OCI-LY3 (cell line): ENCODE data around the gene ZMIZ1.

Source experiments
- H2AFZ ChIP-seq: fragments of 200-600, 300-600 bp; shearing (Covaris generic); 2 replicates; pipeline ENCODE4 v1.6.0; 2014; ENCODE audit warnings: antibody characterized with exemption, low read depth, low read length
- H3K27ac ChIP-seq: fragments of 200-600, 300-600 bp; sonication (generic); 2 replicates; pipeline ENCODE4 v1.5.1; 2014; ENCODE audit warnings: mild to moderate bottlenecking, low read length, moderate library complexity, mixed read lengths
- H3K27me3 ChIP-seq: fragments of 200-600, 300-600 bp; sonication (generic); 2 replicates; pipeline ENCODE4 v1.6.1; 2014; ENCODE audit warnings: low read depth, low read length, mixed read lengths
- H3K36me3 ChIP-seq: fragments of 200-600, 300-600 bp; sonication (generic); replicated peaks from 2 replicates; pipeline ENCODE3; 2014; ENCODE audit warnings: low read depth, low read length, mixed read lengths
- H3K4me1 ChIP-seq: fragments of 300-600, 200-600 bp; sonication (generic); 2 replicates; pipeline ENCODE4 v1.6.1; 2014; ENCODE audit warnings: low read length, mixed read lengths
- H3K4me2 ChIP-seq: fragments of 200-600, 300-600 bp; sonication (generic); 2 replicates; pipeline ENCODE4 v1.6.1; 2014; ENCODE audit warnings: low read length, mixed read lengths
- H3K4me3 ChIP-seq: fragments of 300-600, 200-600 bp; sonication (generic); 2 replicates; pipeline ENCODE4 v1.5.1; 2014; ENCODE audit warnings: antibody characterized with exemption, mild to moderate bottlenecking, low read length, moderate library complexity
- H3K79me2 ChIP-seq: fragments of 300-600, 200-600 bp; shearing (Covaris generic); 2 replicates; pipeline ENCODE4 v1.6.1; 2014; ENCODE audit warnings: mild to moderate bottlenecking, low read length, mixed read lengths
- H3K9ac ChIP-seq: fragments of 300-600, 200-600 bp; shearing (Covaris generic); 2 replicates; pipeline ENCODE4 v1.6.0; 2014; ENCODE audit warnings: mild to moderate bottlenecking, low read length, moderate library complexity
- H3K9me3 ChIP-seq: fragments of 200-600, 300-600 bp; shearing (Covaris generic); 2 replicates; pipeline ENCODE4 v1.6.1; 2014; ENCODE audit warnings: low read length, mixed read lengths; ENCODE audit not compliant: insufficient read depth
- H4K20me1 ChIP-seq: fragments of 200-600, 300-600 bp; sonication (generic); 2 replicates; pipeline ENCODE4 v1.6.1; 2016; ENCODE audit warnings: low read length, mixed read lengths; ENCODE audit not compliant: insufficient read depth
- CTCF ChIP-seq: fragments of 200-600, 300-600 bp; sonication (generic); IDR thresholded peaks from 2 replicates; pipeline ENCODE4 v1.5.1; 2014; ENCODE audit warnings: antibody characterized with exemption, low read length, low read depth
- EZH2phosphoT487 ChIP-seq: fragments of 200-600 bp; shearing (Covaris generic); IDR thresholded peaks from 2 replicates; pipeline ENCODE4 v1.6.1; 2018; ENCODE audit warnings: antibody characterized with exemption, mixed run types, low read depth

The ZMIZ1 gene

DNA sequence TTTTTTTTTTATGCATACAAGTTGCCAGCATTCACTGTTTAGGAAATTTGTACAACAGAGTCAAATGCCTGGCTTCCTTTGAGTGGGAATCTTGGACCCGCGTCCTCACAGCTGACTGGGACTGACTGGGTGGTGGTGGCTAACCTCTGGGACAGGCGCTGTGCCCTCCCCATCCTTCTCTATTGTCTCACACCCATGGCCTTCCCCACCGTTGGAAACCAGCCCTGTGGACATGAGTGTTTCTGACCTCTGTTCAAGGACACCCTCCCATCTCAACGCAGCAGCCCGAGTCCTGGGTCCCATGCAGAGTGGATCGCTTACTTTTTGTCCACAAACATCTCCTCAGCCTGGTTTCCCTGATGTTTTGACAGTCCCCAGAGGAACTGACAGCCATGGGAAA lies 153.4 kb downstream of the ZMIZ1 start:
- Histone ChIP-seq H3K4me1 (no peaks in the 10 kb centered on the region), H3K79me2 (no peaks in the 10 kb centered on the region), H3K4me3 (no peak overlapping the region), H3K36me3 (no peaks in the 10 kb centered on the region), H3K9me3 (no peaks in the 10 kb centered on the region), H3K4me2 (no peak overlapping the region), H4K20me1 (no peaks in the 10 kb centered on the region), H2AFZ (no peak overlapping the region), H3K9ac (no peak overlapping the region), H3K27ac (no peak overlapping the region), H3K27me3 (no peaks in the 10 kb centered on the region)
- TF ChIP-seq CTCF: no peak
- no peak for TF ChIP-seq EZH2phosphoT487

GRCh38 chr10:79223091-79224048 lies 154.6 kb downstream of the ZMIZ1 start:
- H3K9me3 ChIP-seq: no peaks in the 10 kb centered on the region
- no peak overlapping the region for H3K4me3 ChIP-seq
- no peak overlapping the region for H3K4me2 ChIP-seq
- no peak overlapping the region for H2AFZ ChIP-seq
- H3K79me2 ChIP-seq: no peaks in the 10 kb centered on the region
- H4K20me1 ChIP-seq: no peaks in the 10 kb centered on the region
- H3K27me3 ChIP-seq: no peaks in the 10 kb centered on the region
- no peak overlapping the region for H3K9ac ChIP-seq
- no peaks in the 10 kb centered on the region for H3K4me1 ChIP-seq
- TF ChIP-seq CTCF (no peak), EZH2phosphoT487 (no peak)
- H3K36me3 ChIP-seq: no peaks in the 10 kb centered on the region
- no peak overlapping the region for H3K27ac ChIP-seq

GRCh38 chr10:79224263-79224949 lies 155.6 kb downstream of the ZMIZ1 start:
- peaks cover 9% of the 10 kb centered on the region for H3K4me1 ChIP-seq
- no peaks in the 10 kb centered on the region for H4K20me1 ChIP-seq
- no peak for TF ChIP-seq EZH2phosphoT487
- TF ChIP-seq CTCF: no peak
- H3K27me3 ChIP-seq: no peaks in the 10 kb centered on the region
- no peaks in the 10 kb centered on the region for H3K79me2 ChIP-seq
- H3K4me3 ChIP-seq: no peak overlapping the region
- H2AFZ ChIP-seq: no peak overlapping the region
- H3K9ac ChIP-seq: no peak overlapping the region
- no peak overlapping the region for H3K4me2 ChIP-seq
- no peaks in the 10 kb centered on the region for H3K36me3 ChIP-seq
- H3K9me3 ChIP-seq: no peaks in the 10 kb centered on the region
- H3K27ac ChIP-seq: no peak overlapping the region

- Histone ChIP-seq H3K4me3 (no peak overlapping the region), H3K27me3 (no peaks in the 10 kb centered on the region), H3K9me3 (no peaks in the 10 kb centered on the region), H3K4me1 (peaks cover 15% of the 10 kb centered on the region), H3K79me2 (no peaks in the 10 kb centered on the region), H2AFZ (no peak overlapping the region), H3K27ac (no peak overlapping the region), H3K36me3 (no peaks in the 10 kb centered on the region), H3K4me2 (no peak overlapping the region), H3K9ac (no peak overlapping the region), H4K20me1 (no peaks in the 10 kb centered on the region)
- TF ChIP-seq EZH2phosphoT487: no peak
- no peak for TF ChIP-seq CTCF
Observed at GRCh38 chr10:79224992-79225391, 156.2 kb downstream of the ZMIZ1 start.
